T follicular helper cell (primary cell): ENCODE data around the gene TMEM120A.

Source experiments
- DNase-seq: peaks from one replicate; pipeline ENCODE4 v3.0.0-alpha.2; 2020; ENCODE audit warnings: low read depth

TMEM120A gene

GRCh38 chr7:75957021-75957736 lies 37.2 kb downstream of the TMEM120A start:
- DNase-seq: no peak

- DNase-seq: no peak
Measured at GRCh38 chr7:75955331-75955955, 39.0 kb downstream of the TMEM120A start.

GRCh38 chr7:75953931-75954330 lies 40.5 kb downstream of the TMEM120A start:
- DNase-seq: no peak

- DNase-seq: no peak
Measured at GRCh38 chr7:75953431-75953830, 41.0 kb downstream of the TMEM120A start.

- DNase-seq: no peak
Measured at GRCh38 chr7:75951506-75951905, 42.9 kb downstream of the TMEM120A start.

- no peak for DNase-seq
Measured at GRCh38 chr7:75950111-75950681, 44.2 kb downstream of the TMEM120A start.

- no peak for DNase-seq
Measured at GRCh38 chr7:75948179-75948578, 46.2 kb downstream of the TMEM120A start.

- no peak for DNase-seq
Measured at GRCh38 chr7:75946207-75946855, 48.1 kb downstream of the TMEM120A start.

- DNase-seq: no peak
Measured at GRCh38 chr7:75945297-75946168, 48.9 kb downstream of the TMEM120A start.

GRCh38 chr7:75944507-75944906 lies 49.9 kb downstream of the TMEM120A start:
- no peak for DNase-seq

- DNase-seq: no peak
Measured at GRCh38 chr7:75943864-75944263, 50.5 kb downstream of the TMEM120A start.

GRCh38 chr7:75938921-75939320 lies 55.5 kb downstream of the TMEM120A start:
- DNase-seq: no peak

GRCh38 chr7:75937958-75938786 lies 56.2 kb downstream of the TMEM120A start:
- DNase-seq: no peak
